Subcutaneous adipose tissue (tissue), 4 donors: ENCODE data around the gene SERBP1. TPM values are rescaled to one million over a fixed set of nuclear protein-coding genes. Genes with fewer than 3 reads are reported as not detected.

ENCODE experiments used
- CTCF ChIP-seq: fragments of 450-650 bp; IDR thresholded peaks from one replicate; pipeline ENCODE4 v1.5.1; 2016; ENCODE audit warnings: low read depth, mild to moderate bottlenecking, control low read depth, antibody characterized with exemption, moderate library complexity
- small RNA-seq: library from RNA; depleted of rRNA; stranded (forward); fragments of <200 nt; gene quantifications from one replicate; pipeline ENCODE3, GENCODE V24; 2016
- total RNA-seq, 4 donors: library from RNA; depleted of rRNA; stranded (reverse); fragments of >200 nt; gene quantifications; one replicate each; pipeline ENCODE4 v1.1.0, GENCODE V29; 2016

The SERBP1 gene
- total RNA-seq, 4 donors from 2014 or later: 200 to 333 (median 270) TPM

DNA sequence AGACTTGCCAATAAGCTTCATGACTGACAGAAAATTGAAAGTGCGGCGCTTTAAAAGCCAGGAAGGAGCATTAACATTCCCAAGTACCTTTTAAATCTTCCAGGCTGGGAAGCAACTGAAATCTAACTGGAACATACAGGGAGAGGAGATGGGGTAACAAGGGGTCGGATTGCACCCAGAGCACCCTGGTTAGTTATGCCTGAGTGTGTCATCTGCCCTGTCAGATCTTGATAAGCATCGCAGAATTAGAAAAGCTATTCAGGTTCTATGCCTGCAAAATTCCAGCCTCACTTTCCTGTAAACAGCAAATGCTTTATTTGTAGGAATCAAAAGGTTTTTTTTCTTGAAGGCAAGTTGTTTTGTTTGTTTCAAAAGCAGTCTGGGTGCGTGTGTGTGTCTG, 58.5 kb downstream of the SERBP1 start:
- no peak for TF ChIP-seq CTCF

- TF ChIP-seq CTCF: no peak
These were observed 59.2 kb downstream of the SERBP1 start for GRCh38 chr1:67371043-67371442.

GRCh38 chr1:67368046-67368514, 62.1 kb downstream of the SERBP1 start:
- no peak for TF ChIP-seq CTCF

DNA sequence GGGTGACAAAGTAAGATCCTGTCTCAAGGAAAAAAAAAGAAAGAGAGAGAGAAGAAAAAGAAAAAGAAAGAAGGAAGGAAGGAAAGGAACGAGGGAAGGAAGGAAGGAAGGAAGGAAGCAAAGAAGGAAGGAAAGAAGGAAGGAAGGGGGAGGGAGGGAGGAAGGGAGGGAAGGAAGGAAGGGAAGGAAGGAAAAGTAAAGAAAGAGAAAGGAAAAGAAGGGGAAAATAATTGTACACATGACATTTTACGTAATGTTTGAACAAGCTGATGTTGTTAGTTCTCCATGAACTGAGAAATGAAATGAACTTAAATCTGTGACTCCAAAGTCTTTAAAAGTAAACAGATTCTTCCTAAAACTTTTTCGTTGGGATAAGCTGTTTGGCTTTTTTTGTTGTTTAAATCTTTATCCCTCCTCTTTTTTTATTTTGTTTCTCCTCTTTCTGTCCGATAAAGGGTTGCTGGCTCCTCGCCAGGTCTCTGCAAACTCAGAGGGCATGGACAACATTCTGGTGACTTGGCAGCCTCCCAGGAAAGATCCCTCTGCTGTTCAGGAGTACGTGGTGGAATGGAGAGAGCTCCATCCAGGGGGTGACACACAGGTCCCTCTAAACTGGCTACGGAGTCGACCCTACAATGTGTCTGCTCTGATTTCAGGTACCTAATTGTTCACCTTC, 62.7 kb downstream of the SERBP1 start:
- TF ChIP-seq CTCF: no peak

DNA sequence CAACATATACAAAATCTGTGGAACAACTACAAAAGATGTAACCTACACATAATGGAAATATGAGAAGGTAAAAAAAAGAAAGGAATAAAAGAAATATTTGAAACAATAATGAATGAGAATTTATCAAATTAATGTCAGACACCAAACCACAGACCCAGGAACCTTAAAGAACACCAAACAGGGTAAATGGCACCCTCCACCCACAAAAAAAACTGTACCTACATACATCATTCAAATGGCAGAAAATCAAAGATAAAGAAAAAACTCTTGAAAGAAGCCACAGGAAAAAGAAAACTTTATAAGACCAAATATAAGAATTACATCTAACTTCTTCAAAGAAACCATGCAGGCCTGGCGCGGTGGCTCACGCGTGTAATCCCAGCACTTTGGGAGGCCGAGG, 68.6 kb downstream of the SERBP1 start:
- no peak for TF ChIP-seq CTCF

DNA sequence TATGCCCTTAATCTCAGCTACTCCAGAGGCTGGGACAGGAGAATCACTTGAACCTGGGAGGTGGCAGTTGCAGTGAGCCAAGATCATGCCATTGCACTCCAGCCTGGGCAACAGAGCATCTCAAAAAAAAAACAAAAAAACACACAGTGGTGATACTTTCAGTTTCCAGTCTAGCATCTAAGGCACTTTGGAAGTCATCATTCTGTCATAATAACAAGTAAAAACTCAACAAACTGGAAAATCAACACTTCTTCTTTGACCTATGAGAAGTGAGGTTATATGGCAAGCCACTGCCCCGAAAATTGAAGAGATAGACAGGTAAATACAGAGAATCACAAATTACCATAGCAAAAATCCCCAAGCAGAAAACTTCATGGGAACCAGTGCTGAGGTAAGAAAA, 70.6 kb downstream of the SERBP1 start:
- TF ChIP-seq CTCF: no peak

Small RNA genes within 50 kb of the gene (small RNA-seq; reads per million reads assigned to genes)
- not detected for gene RNU6-387P

Other genes with a start within 250 kb of the SERBP1 start
- 1 to 10 TPM; 2.2 to 3.6 (median 3.1) TPM for gene IL12RB2, start 122.5 kb downstream of the SERBP1 start, total RNA-seq